Brain microvascular endothelial cell (primary cell): ENCODE data around the gene CACNA1E.

Experiments used
- DNase-seq: peaks from one replicate; pipeline ENCODE4 v3.0.0-alpha.2; 2020
- H3K27ac ChIP-seq: fragments of 250-450 bp; sonication (Bioruptor Pico); 2 replicates; pipeline ENCODE4 v1.5.1; 2020; ENCODE audit warnings: mild to moderate bottlenecking, moderate library complexity
- H3K27me3 ChIP-seq: fragments of 250-450 bp; sonication (Bioruptor Pico); replicated peaks from 2 replicates; pipeline ENCODE4 v1.5.1; 2020; ENCODE audit warnings: mild to moderate bottlenecking
- H3K36me3 ChIP-seq: fragments of 250-450 bp; sonication (Bioruptor Pico); replicated peaks from 2 replicates; pipeline ENCODE4 v1.5.1; 2020; ENCODE audit warnings: mild to moderate bottlenecking
- H3K4me3 ChIP-seq: 2 replicates; pipeline ENCODE4 v1.5.1; 2011; ENCODE audit warnings: low read depth, mild to moderate bottlenecking, control low read depth, low read length, moderate library complexity
- in situ Hi-C: cut with HindIII; loops from 2 replicates; pipeline ENCODE4 v1.10.0; 2017; ENCODE audit warnings: low sequenced_read_pairs, low pct_ligation_motif_present
- TF ChIP-seq, protein P1 (sequence below): IDR thresholded peaks from 2 replicates; pipeline ENCODE4 v1.5.1; 2011; ENCODE audit warnings: low read depth, mild to moderate bottlenecking, moderate library complexity, low read length, control low read depth, inconsistent platforms; ENCODE audit errors: missing control alignments

Gene CACNA1E

DNA sequence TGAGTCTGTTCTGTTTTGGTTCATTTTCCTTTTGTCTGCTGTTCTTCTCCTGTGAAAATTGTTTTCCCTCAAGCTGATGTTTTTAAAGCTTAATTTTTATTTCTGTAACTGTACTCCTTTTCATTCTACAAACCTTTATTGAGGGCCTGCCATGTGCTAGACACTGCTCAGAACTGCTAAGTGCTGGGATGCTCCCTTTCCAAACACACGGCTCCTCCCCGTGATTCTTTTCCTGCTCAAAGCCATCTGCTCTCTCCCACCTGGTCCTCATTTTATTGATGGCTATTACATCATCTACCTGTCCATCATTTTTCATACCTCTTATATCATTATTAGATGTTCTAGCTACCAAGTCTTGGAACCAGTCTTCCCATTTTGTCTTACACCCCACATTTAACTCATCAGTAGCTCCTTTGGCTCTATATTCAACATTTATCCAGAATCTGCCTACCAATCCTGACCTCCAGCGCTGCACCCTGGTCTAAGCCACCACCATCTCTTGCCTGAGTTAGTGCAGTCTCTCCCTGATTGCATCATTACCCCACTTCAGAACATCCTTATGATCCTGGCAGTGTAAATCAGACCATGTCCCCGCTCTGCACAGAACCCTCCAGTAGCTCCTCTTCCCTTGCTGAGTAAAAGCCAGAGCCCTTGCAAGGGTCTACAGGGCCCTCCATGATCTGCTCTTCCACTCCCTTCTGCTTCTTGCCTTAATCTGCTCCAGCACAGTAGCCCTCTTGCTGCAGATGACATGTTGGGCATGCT, 118.1 kb downstream of the CACNA1E start:
- H3K27ac ChIP-seq, result no peak overlapping the region
- in situ Hi-C loops, result no loop called here
- H3K4me3 ChIP-seq, result no peak overlapping the region
- no peak for DNase-seq
- no peaks in the 10 kb centered on the region for H3K36me3 ChIP-seq
- H3K27me3 ChIP-seq, result no peaks in the 10 kb centered on the region
- TF ChIP-seq, protein P1, sequence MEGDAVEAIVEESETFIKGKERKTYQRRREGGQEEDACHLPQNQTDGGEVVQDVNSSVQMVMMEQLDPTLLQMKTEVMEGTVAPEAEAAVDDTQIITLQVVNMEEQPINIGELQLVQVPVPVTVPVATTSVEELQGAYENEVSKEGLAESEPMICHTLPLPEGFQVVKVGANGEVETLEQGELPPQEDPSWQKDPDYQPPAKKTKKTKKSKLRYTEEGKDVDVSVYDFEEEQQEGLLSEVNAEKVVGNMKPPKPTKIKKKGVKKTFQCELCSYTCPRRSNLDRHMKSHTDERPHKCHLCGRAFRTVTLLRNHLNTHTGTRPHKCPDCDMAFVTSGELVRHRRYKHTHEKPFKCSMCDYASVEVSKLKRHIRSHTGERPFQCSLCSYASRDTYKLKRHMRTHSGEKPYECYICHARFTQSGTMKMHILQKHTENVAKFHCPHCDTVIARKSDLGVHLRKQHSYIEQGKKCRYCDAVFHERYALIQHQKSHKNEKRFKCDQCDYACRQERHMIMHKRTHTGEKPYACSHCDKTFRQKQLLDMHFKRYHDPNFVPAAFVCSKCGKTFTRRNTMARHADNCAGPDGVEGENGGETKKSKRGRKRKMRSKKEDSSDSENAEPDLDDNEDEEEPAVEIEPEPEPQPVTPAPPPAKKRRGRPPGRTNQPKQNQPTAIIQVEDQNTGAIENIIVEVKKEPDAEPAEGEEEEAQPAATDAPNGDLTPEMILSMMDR, result no peak

DNA sequence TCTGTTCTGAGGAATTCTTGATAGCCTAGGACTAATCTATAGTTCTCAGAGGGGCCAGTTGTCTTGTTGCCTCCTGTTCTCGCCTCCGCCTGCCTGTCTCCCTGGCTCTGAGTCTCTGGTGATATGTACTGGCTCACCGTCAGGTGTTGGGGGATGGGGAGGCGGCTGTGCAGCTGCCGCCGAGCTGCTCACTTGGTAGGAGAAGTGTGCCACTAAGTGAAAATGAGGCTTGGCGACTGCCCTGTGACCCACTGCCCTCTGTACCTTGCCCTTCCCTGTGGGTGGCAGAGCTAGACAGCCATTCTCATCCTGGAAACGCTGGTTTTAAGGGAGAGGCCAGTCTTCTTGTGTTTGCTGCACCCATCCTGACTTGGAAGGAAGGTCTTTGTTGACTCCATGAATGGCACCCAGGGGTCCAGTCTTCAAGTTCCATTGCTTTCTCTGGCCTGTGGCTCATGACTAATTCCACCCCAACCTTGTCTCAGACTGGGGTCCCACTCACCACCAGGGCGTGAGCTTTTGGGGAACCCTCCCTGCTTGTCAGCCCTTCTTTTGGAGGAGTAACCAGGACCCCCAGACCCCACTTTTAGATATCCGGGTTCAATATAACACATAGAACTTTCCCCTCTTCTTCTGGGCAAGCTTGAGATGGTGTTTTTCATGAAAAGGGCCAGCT, 120.6 kb downstream of the CACNA1E start:
- no peak overlapping the region for H3K4me3 ChIP-seq
- H3K27ac ChIP-seq, result no peak overlapping the region
- no peaks in the 10 kb centered on the region for H3K27me3 ChIP-seq
- TF ChIP-seq, protein P1, result no peak
- DNase-seq, result no peak
- in situ Hi-C loops, result no loop called here
- H3K36me3 ChIP-seq, result no peaks in the 10 kb centered on the region

DNA sequence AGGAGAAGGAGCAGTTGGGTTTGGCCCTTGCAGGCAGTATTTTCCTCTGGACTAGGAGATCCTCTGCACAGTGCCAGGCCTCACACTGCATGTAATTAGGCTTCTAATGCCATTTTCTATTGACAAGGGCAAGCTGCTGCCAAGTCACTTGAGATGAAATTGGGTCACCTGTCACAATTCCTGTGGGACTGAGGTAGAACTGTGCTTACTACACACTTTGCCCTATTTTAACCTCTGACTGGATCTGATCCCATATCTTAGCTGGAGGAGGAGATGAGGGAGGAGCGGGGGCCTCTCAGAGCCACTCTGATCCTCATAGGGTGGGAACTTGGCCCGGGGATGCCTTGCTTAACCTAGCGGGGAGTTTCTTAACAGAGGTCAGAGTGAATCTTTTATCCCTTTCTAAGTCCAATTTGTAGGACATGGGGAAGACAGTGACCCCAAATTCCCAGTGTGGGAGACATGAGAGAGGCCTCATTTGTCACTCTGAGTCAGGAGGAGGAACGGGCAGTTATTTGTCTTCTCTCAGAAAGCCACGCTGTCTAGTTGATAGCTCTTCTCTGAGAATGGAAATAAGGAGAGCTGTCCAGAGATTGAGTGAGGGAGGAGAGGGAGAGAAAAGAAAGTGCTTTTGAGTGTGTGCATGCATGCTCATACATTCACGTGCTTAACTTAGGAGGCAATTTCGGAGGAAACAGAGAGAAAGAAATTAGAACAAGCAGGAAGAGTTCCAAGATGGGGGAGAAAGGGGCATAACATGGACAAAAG, 121.3 kb downstream of the CACNA1E start:
- Histone ChIP-seq H3K27ac (no peak overlapping the region), H3K36me3 (no peaks in the 10 kb centered on the region), H3K4me3 (no peak overlapping the region), H3K27me3 (no peaks in the 10 kb centered on the region)
- in situ Hi-C loops, result no loop called here
- DNase-seq, result no peak
- TF ChIP-seq, protein P1, result no peak

DNA sequence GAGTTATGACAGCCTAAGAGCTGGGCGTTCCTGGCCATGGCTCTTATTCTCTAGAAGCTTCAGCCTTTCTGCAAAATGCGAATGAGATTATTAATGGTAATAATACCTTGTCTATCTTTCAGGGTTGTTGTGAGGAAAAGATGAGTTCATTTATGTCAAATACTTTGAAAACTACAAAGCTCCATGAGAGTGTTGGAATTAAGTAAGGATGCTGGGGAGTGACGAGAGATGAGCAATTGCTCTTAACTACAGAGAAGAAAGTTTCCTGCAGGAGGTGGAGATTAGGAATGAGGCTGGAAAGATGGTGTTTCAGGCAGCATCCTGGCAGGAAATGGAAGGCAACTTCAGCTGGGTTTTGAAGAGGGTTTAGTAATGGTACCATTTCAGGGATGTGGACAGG, 124.2 kb downstream of the CACNA1E start:
- Histone ChIP-seq H3K36me3 (no peaks in the 10 kb centered on the region), H3K27ac (no peak overlapping the region), H3K27me3 (no peaks in the 10 kb centered on the region), H3K4me3 (no peak overlapping the region)
- TF ChIP-seq, protein P1, result no peak
- no peak for DNase-seq
- in situ Hi-C loops, result no loop called here

DNA sequence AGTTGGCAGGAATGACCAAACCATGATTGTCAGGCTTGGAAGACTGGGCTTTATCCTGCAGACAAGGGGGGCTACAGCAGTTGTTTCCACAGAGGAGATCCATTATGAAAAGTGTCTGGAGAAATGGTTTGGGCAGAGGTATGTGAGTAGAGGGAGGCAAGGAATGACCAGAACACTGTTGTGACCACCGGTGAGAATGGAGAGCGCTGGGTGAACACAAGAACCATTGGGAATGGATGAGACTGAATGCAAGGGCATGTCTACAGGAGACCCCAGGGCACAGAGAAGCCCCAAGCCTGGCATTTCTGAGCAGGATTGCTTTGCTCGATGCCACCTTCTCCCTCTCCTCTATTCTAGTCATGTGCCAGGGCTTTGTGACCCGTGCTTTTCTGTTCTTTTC, 125.1 kb downstream of the CACNA1E start:
- H3K4me3 ChIP-seq, result no peak overlapping the region
- H3K27me3 ChIP-seq, result no peaks in the 10 kb centered on the region
- no peaks in the 10 kb centered on the region for H3K36me3 ChIP-seq
- no peak for DNase-seq
- H3K27ac ChIP-seq, result no peak overlapping the region
- in situ Hi-C loops, result no loop called here
- TF ChIP-seq, protein P1, result no peak
